HCT116 (cell line): ENCODE results near the gene KCNIP3. TPM values are rescaled to one million over a fixed set of nuclear protein-coding genes. Genes with fewer than 3 reads are reported as not detected.
A peak's percentile ranks its signal among the peaks of the same experiment; 100 is the strongest.

Experiments used
- ATAC-seq: fragments of 200-7000 bp; cut with Tn5 transposase; 2 replicates; pipeline ENCODE4 v1.9.1; 2020; ENCODE audit warnings: mild to moderate bottlenecking, moderate library complexity
- BruUV-seq: library from RNA; stranded (reverse); fragments of 400-500 nt; replicated peaks from 2 replicates; lab custom pipeline; 2021; lab: Mats Ljungman, UMichigan
- CTCF ChIA-PET: fragments of 300-600 bp; sonication (Branson Sonifier 250); formaldehyde crosslinking; loops from one replicate; lab custom pipeline; 2021; ENCODE audit warnings: antibody characterized with exemption; lab: Charles Lee
- POLR2A ChIA-PET: fragments of 300-600, 350-600 bp; sonication (Branson Sonifier 250); formaldehyde crosslinking; loops from one replicate; lab custom pipeline; 2021; ENCODE audit warnings: antibody characterized with exemption; lab: Charles Lee
- RAD21 ChIA-PET, 2 experiments: fragments of 300-600 bp; sonication (Branson Sonifier 250); formaldehyde crosslinking; loops; one replicate each; lab custom pipeline; 2023; ENCODE audit warnings: low total read pairs in 2 of 2; ENCODE audit not compliant: uncharacterized antibody in 2 of 2, unreplicated experiment in 2 of 2, low non-redundant PET in 1 of 2; lab: Charles Lee
- DNase-seq: peaks from one replicate; pipeline ENCODE4 v3.0.0-alpha.2; 2010; ENCODE audit warnings: low read depth, low spot score
- H2AFZ ChIP-seq: fragments of 200-600 bp; shearing (Covaris generic), sonication (generic); 2 replicates; pipeline ENCODE4 v1.6.1; 2017; ENCODE audit warnings: low read depth, mixed run types, mixed read lengths, antibody characterized with exemption, low read length; ENCODE audit not compliant: poor library complexity, severe bottlenecking
- H3K27ac ChIP-seq: 2 replicates; pipeline ENCODE4 v1.5.1; 2012; ENCODE audit warnings: low read depth, low read length
- H3K27me3 ChIP-seq: fragments of 200-600 bp; sonication (generic); 2 replicates; pipeline ENCODE4 v1.6.1; 2016; ENCODE audit warnings: mixed run types, low read length, mixed read lengths; ENCODE audit not compliant: insufficient read depth
- H3K36me3 ChIP-seq, 2 experiments: fragments of 200-500 bp in 1 of 2; fragments of 200-600 bp in 1 of 2; sonication (Bioruptor generic) in 1 of 2; sonication (generic) in 1 of 2; 2 replicates each; pipeline versions ENCODE4 v1.5.1 to v1.6.1; 2014 to 2016; ENCODE audit warnings: low read length in 2 of 2, inconsistent platforms in 1 of 2, mixed read lengths in 1 of 2, mixed run types in 1 of 2; ENCODE audit not compliant: insufficient read depth in 2 of 2, control insufficient read depth in 1 of 2
- H3K4me1 ChIP-seq, 2 experiments: fragments of 200-600 bp in 1 of 2; sonication (generic) in 1 of 2; 2 replicates each; pipeline versions ENCODE4 v1.5.1 to v1.6.1; 2012 to 2017; ENCODE audit warnings: low read length in 2 of 2, inconsistent platforms in 1 of 2, mild to moderate bottlenecking in 1 of 2, mixed read lengths in 1 of 2, mixed run types in 1 of 2, moderate library complexity in 1 of 2; ENCODE audit not compliant: insufficient read depth in 2 of 2, control insufficient read depth in 1 of 2
- H3K4me2 ChIP-seq: fragments of 200-600 bp; sonication (generic); 2 replicates; pipeline ENCODE4 v1.6.1; 2017; ENCODE audit warnings: mixed run types, low read length, mixed read lengths
- H3K4me3 ChIP-seq, 2 experiments: fragments of 200-600 bp in 1 of 2; sonication (generic) in 1 of 2; replicated peaks in 1 of 2; 2 replicates each; pipeline ENCODE4 v1.5.1; 2011 to 2016; ENCODE audit warnings: low read length in 2 of 2, control low read depth in 1 of 2, low read depth in 1 of 2, mild to moderate bottlenecking in 1 of 2, mixed read lengths in 1 of 2, mixed run types in 1 of 2
- H3K79me2 ChIP-seq: fragments of 200-600 bp; sonication (generic); 2 replicates; pipeline ENCODE4 v1.6.1; 2017; ENCODE audit warnings: mild to moderate bottlenecking, mixed run types, low read length, moderate library complexity, mixed read lengths; ENCODE audit not compliant: insufficient read depth
- H3K9ac ChIP-seq: fragments of 200-600 bp; sonication (generic); 2 replicates; pipeline ENCODE4 v1.6.1; 2016; ENCODE audit warnings: low read length, mixed read lengths
- H3K9me2 ChIP-seq: fragments of 200-600 bp; sonication (generic), shearing (Covaris generic); 2 replicates; pipeline ENCODE4 v1.6.1; 2017; ENCODE audit warnings: mixed run types, mild to moderate bottlenecking, moderate library complexity; ENCODE audit not compliant: insufficient read depth
- H3K9me3 ChIP-seq, 2 experiments: fragments of 200-500 bp in 1 of 2; fragments of 200-600 bp in 1 of 2; sonication (Bioruptor generic) in 1 of 2; sonication (generic) in 1 of 2; 2 replicates each; pipeline ENCODE4 v1.6.1; 2014 to 2017; ENCODE audit warnings: low read length in 2 of 2, mixed read lengths in 2 of 2, inconsistent platforms in 1 of 2, low read depth in 1 of 2, mild to moderate bottlenecking in 1 of 2, mixed run types in 1 of 2, moderate library complexity in 1 of 2; ENCODE audit not compliant: control insufficient read depth in 1 of 2, insufficient read depth in 1 of 2
- H4K20me1 ChIP-seq: fragments of 200-600 bp; sonication (generic), shearing (Covaris generic); 2 replicates; pipeline ENCODE4 v1.6.1; 2017; ENCODE audit warnings: mixed run types, mild to moderate bottlenecking, moderate library complexity; ENCODE audit not compliant: insufficient read depth
- ATF3 ChIP-seq: IDR thresholded peaks from 2 replicates; pipeline ENCODE4 v1.6.1; 2012
- CTCF ChIP-seq, 3 experiments: fragments of 200-600 bp in 1 of 3; sonication (generic) in 1 of 3; IDR thresholded peaks in 2 of 3; conservative IDR thresholded peaks in 1 of 3; 2 replicates each; pipeline ENCODE4 v1.5.1; 2012 to 2017; ENCODE audit warnings: low read depth in 2 of 3, low read length in 2 of 3, antibody characterized with exemption in 1 of 3, borderline replicate concordance in 1 of 3, control low read depth in 1 of 3, mild to moderate bottlenecking in 1 of 3, mixed read lengths in 1 of 3, mixed run types in 1 of 3, moderate library complexity in 1 of 3; ENCODE audit not compliant: insufficient read depth in 1 of 3
- EGR1 ChIP-seq: IDR thresholded peaks from 2 replicates; pipeline ENCODE4 v1.6.1; 2012; ENCODE audit warnings: low read depth
- ELF1 ChIP-seq: IDR thresholded peaks from 2 replicates; pipeline ENCODE4 v1.6.1; 2012; ENCODE audit warnings: low read depth, borderline replicate concordance
- EZH2 ChIP-seq: fragments of 200-600 bp; sonication (generic); IDR thresholded peaks from 2 replicates; pipeline ENCODE4 v1.6.1; 2017; ENCODE audit warnings: antibody characterized with exemption, mixed run types
- EZH2phosphoT487 ChIP-seq: fragments of 200-600 bp; IDR thresholded peaks from 2 replicates; pipeline ENCODE4 v1.6.1; 2018; ENCODE audit warnings: antibody characterized with exemption, borderline replicate concordance
- FOSL1 ChIP-seq: IDR thresholded peaks from 2 replicates; pipeline ENCODE4 v1.6.1; 2012; ENCODE audit warnings: low read depth
- JUND ChIP-seq: IDR thresholded peaks from 2 replicates; pipeline ENCODE4 v1.6.1; 2012
- POLR2AphosphoS5 ChIP-seq: IDR thresholded peaks from 2 replicates; pipeline ENCODE4 v1.6.1; 2011; ENCODE audit warnings: mild to moderate bottlenecking, low read depth, low read length, moderate library complexity
- SRF ChIP-seq: IDR thresholded peaks from 2 replicates; pipeline ENCODE4 v1.6.1; 2012; ENCODE audit warnings: low read depth
- TCF7L2 ChIP-seq: IDR thresholded peaks from 2 replicates; pipeline ENCODE4 v1.7.0; 2011; ENCODE audit warnings: borderline replicate concordance, inconsistent platforms; ENCODE audit not compliant: insufficient read depth, insufficient read length; ENCODE audit errors: extremely low read depth
- YY1 ChIP-seq: IDR thresholded peaks from 2 replicates; pipeline ENCODE4 v1.6.1; 2011; ENCODE audit warnings: low read length, low read depth, moderate library complexity, mild to moderate bottlenecking; ENCODE audit not compliant: insufficient replicate concordance; ENCODE audit errors: extremely low read depth
- ZBTB33 ChIP-seq: IDR thresholded peaks from 2 replicates; pipeline ENCODE4 v1.6.1; 2011; ENCODE audit warnings: mild to moderate bottlenecking, low read length, moderate library complexity; ENCODE audit not compliant: insufficient replicate concordance; ENCODE audit errors: extremely low read depth
- ZFX ChIP-seq: fragments of 450-650 bp; IDR thresholded peaks from 2 replicates; pipeline ENCODE4 v1.6.1; 2017
- ZNF274 ChIP-seq: fragments of 200-500 bp; sonication (Bioruptor generic); IDR thresholded peaks from 2 replicates; pipeline ENCODE4 v1.6.1; 2014; ENCODE audit warnings: mild to moderate bottlenecking, low read depth, low read length, inconsistent platforms
- intact Hi-C: fragments of 100-400 bp; cut with micrococcal nuclease; formaldehyde crosslinking; loops from 2 replicates; pipeline ENCODE4 v1.10.0; 2022
- total RNA-seq: library from RNA; stranded (reverse); gene quantifications from one replicate; pipeline ENCODE4 v1.2.1, GENCODE V29; 2021; ENCODE audit not compliant: unreplicated experiment

The KCNIP3 gene
- total RNA-seq, 1 experiment from 2014 or later: 3.1 TPM

- Histone ChIP-seq H3K9ac (no peak overlapping the region), H3K79me2 (no peaks in the 10 kb centered on the region), H3K27me3 (no peaks in the 10 kb centered on the region), H3K4me2 (no peak overlapping the region), H3K9me3 (no peaks in the 10 kb centered on the region), H3K4me1 (peaks cover 5 to 16% of the 10 kb centered on the region in 2 experiments; a peak in 2 of 4 replicates), H3K9me2 (no peaks in the 10 kb centered on the region), H3K4me3 (no peak overlapping the region), H2AFZ (no peak overlapping the region), H3K36me3 (no peaks in the 10 kb centered on the region), H3K27ac (no peak overlapping the region), H4K20me1 (no peaks in the 10 kb centered on the region)
- TF ChIP-seq YY1: no peak
- no peak for TF ChIP-seq ATF3
- no peak for TF ChIP-seq FOSL1
- no peak for TF ChIP-seq POLR2AphosphoS5
- TF ChIP-seq JUND: no peak
- TF ChIP-seq SRF: no peak
- BruUV-seq: no TSS peak
- ATAC-seq (no peak), DNase-seq (no peak)
- POLR2A ChIA-PET: no interaction called here
- RAD21 ChIA-PET: no interaction called here
- CTCF ChIA-PET: no interaction called here
- intact Hi-C loops: no loop called here
Measured at GRCh38 chr2:95308426-95308990, 11.4 kb downstream of the KCNIP3 start.

- no peaks in the 10 kb centered on the region for H3K9me3 ChIP-seq
- ChIA-PET RAD21 (no interaction called here), CTCF (interaction anchor here (1.3 kb wide), 1 partner anchor 78 kb away, joined by 5 read pairs; no protein-coding TSS in a partner anchor), POLR2A (no interaction called here)
- H4K20me1 ChIP-seq: no peaks in the 10 kb centered on the region
- H3K4me1 ChIP-seq: peaks cover 10 to 20% of the 10 kb centered on the region in 2 experiments; a peak in 2 of 4 replicates
- no peak overlapping the region for H3K9ac ChIP-seq
- no peaks in the 10 kb centered on the region for H3K9me2 ChIP-seq
- H3K27me3 ChIP-seq: no peaks in the 10 kb centered on the region
- DNase-seq: no peak
- peak; percentile 35; the same call in 1 of the 2 replicates for ATAC-seq
- H3K4me3 ChIP-seq: no peak overlapping the region
- intact Hi-C loops: no loop called here
- H3K4me2 ChIP-seq: no peak overlapping the region
- BruUV-seq: no TSS peak
- no peak overlapping the region for H2AFZ ChIP-seq
- no peaks in the 10 kb centered on the region for H3K79me2 ChIP-seq
- no peak overlapping the region for H3K27ac ChIP-seq
- no peaks in the 10 kb centered on the region for H3K36me3 ChIP-seq
- TF ChIP-seq ATF3 (no peak), FOSL1 (no peak), EZH2phosphoT487 (no peak), CTCF (IDR thresholded peaks at IDR 0.05 in 2 of 3, conservative IDR thresholded peaks at IDR 0.05 in 1 of 3; ENCODE audit: borderline replicate concordance in 1 of 3, insufficient read depth in 1 of 3, low read depth in 2 of 3, low read length in 2 of 3) (no peak), JUND (no peak), EZH2 (no peak), YY1 (no peak), SRF (no peak), ELF1 (no peak), ZFX (no peak), TCF7L2 (no peak), ZBTB33 (no peak), EGR1 (no peak), ZNF274 (no peak)
Measured at GRCh38 chr2:95309599-95309998, 12.5 kb downstream of the KCNIP3 start.
